HG03066 (cell line): Measurements from ENCODE around the gene KRI1.

Experiments
- ATAC-seq: cut with Tn5 transposase; IDR thresholded peaks from one replicate; pipeline ENCODE4 v1.9.1; 2021; ENCODE audit warnings: low read depth; ENCODE audit not compliant: unreplicated experiment

The KRI1 gene

GRCh38 chr19:10521461-10522171 is 44.2 kb downstream of the KRI1 start:
- ATAC-seq, result no peak

GRCh38 chr19:10520652-10521318 is 45.0 kb downstream of the KRI1 start:
- ATAC-seq, result no peak

DNA sequence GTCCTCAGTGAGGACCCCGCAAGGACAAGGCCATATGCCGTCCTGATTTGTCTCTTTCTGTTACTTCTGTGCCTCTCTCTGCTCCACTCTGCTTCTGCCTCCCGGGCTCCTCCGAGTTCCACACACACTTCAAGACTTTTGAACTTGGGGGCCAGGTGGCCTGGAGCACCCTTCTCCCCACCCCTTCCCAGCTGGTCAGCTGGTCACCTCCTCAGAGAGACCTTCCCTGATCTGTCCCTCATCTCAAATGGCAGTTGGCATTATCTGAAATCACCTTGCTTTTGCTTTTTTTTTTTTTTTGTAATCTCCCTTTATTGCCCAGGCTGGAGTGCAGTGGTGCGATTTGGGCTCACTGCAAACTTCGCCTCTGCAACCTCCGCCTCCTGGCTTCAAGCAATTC is 46.4 kb downstream of the KRI1 start:
- no peak for ATAC-seq

GRCh38 chr19:10518444-10519361 is 47.1 kb downstream of the KRI1 start:
- ATAC-seq, result no peak

DNA sequence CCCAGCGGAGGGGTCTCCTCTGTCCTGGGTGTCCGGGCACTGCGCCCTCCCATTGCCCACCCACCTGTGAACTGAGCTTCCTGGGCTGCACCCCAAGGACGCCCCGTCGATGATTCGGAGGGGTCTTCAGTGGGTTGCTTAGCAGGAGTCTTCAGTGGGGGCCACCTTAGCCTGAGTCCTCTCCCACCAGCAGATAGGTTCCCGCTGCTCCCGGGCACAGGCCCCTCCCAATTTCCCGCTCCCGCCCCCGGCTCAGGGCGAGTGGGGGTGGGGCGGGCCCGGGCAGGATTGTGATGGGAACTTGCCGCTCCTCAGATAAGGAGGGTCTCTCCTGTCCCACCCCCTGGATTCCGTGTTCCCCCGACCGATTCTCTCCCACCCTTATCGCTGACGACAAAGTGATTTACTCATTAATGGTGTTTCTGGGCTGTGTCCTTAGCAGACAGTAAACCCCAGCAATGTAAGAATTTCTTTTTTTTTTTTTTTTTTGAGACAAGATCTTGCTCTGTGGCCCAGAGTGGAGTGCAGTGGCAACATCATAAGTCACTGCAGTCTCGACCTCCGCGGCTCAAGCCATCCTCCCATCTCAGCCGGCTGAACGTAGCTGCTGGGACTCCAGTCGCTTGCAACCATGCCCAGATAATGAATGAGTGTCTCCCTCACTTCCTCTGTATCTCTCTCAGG is 47.9 kb downstream of the KRI1 start:
- no peak for ATAC-seq

DNA sequence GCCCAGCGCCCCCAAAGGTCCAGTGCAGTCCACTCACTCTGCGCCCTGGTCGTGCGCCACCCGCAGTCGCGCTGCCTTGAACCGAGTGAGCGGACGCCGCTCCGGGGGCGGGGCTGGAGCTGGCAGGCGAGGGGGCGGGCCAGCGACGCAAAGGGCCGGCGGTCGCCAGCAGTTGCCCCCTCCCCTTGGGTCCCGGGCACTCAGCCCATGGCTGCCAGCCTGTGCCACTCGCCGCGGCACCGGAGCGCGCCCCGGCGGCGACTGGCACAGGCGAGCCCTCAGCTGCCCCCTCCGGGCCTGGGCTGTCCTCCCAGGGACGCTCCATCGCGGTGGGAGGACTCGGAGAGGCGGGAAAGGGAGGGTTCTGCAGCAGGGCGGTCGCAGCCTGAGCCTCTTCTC is 48.5 kb downstream of the KRI1 start, which contains the start of gene S1PR5:
S1PR5 (minus strand) TSS at position 87 of the 399 bp plus-strand sequence. CDS start 2,436 bp downstream, outside the sequence.
- ATAC-seq, result no peak

DNA sequence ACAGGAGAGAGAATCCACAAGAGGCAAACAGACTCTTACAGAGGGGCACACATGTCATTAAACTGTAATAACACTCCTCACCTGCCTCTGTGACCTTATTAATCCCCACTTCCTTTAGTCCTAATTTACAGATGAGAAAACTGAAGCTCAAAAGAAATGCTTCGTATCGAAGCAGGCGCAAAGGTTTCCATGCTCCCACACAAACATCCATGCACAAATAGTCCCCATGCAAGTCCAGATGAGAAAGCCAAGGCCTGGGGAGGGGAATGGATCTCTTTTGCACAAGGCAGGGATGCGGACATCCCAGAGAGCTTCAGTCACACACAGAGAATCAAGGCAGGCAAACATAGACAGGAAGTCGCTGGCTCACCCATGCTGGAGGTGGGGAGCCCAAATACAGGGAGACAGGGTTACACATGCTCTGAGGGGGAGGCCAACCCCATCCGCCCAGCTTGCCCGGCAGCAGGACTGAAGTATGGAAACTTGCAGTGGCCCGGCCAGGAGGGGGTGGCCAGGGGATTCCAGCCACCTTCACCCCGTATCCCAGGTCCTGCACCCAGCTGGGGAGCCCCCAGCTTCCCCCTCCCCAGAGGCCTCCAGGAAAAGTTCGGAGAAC is 49.0 kb downstream of the KRI1 start:
- no peak for ATAC-seq

- no peak for ATAC-seq
Measured at GRCh38 chr19:10516064-10516385, 49.8 kb downstream of the KRI1 start.

DNA sequence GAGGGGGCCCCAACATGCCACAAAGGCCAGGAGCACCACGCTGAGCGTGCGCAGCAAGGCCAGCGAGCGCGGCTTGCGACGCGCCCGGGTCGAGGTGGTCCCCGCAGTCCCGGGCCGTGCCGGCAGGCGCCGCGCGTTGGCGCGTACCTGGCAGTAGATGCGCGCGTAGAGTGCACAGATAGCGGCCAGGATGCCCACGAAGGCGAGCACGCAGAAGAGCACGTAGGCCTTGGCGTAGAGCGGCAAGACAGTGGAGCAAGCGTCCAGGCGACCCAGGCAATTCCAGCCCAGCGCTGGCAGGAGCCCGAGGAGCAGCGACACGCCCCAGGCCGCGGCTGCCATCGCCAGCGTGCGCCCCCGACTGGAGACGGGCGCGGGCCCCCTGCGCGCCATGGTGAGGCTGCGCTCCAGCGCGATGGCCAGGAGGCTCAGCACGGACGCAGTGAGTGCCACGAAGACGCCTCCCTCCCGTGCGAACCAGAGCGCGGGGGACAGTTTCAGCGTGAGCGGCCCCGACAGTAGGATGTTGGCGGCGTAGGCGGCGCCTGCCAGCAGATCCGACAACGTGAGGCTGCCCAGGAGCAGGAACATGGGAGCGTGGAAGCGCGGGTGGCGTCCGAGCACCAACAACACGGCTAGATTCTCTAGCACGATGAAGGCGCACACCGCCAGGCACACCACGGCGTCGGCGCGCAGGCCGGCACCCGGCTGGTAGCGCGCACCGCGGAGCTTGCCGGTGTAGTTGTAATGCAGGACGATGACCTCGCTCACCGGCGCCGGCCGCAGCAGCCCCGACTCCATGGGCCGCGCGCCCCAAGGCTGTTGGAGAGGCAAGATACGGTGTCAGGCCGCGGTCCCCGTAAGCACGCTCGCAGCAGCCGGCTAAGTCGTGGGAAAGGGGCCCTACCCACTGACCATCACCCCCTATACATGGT is 51.3 kb downstream of the KRI1 start:
- ATAC-seq, result no peak

GRCh38 chr19:10513223-10513622 is 52.6 kb downstream of the KRI1 start:
- no peak for ATAC-seq

- ATAC-seq, result no peak
Measured at GRCh38 chr19:10510301-10510802, 55.5 kb downstream of the KRI1 start.

GRCh38 chr19:10508707-10509106 is 57.1 kb downstream of the KRI1 start:
- no peak for ATAC-seq

DNA sequence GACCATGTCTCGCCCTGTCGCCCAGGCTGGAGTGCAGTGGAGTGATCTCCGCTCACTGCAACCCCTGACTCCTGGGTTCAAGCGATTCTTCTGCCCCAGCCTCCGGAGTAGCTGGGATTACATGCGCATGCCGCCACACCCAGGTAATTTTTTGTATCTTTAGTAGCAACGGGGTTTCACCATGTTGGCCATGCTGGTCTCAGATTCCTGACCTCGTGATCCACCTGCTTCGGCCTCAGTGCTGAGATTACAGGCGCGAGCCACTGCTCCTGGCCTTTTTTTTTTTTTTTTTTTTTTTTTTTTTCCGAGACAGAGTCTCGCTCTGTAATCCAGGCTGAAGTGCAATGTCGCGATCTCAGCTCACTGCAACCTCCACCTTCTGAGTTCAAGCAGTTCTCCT is 57.8 kb downstream of the KRI1 start:
- ATAC-seq, result no peak

GRCh38 chr19:10505583-10506229 is 60.1 kb downstream of the KRI1 start:
- no peak for ATAC-seq
